Upper lobe of left lung (tissue), 4 donors: ENCODE results near the gene LRRC8B.

Experiments used
- CTCF ChIP-seq, 6 experiments: fragments of 450-650 bp in 4 of 6; fragments of 200-600 bp in 2 of 6; sonication (generic) in 2 of 6; IDR thresholded peaks; one replicate each; pipeline ENCODE4 v1.5.1; 2016 to 2019; ENCODE audit warnings: antibody characterized with exemption in 6 of 6
- POLR2A ChIP-seq, 4 donors: fragments of 450-650 bp; IDR thresholded peaks; one replicate each; pipeline ENCODE4 v1.5.1; 2016 to 2017; ENCODE audit warnings: antibody characterized with exemption in 4 of 4, mild to moderate bottlenecking in 2 of 4

DNA sequence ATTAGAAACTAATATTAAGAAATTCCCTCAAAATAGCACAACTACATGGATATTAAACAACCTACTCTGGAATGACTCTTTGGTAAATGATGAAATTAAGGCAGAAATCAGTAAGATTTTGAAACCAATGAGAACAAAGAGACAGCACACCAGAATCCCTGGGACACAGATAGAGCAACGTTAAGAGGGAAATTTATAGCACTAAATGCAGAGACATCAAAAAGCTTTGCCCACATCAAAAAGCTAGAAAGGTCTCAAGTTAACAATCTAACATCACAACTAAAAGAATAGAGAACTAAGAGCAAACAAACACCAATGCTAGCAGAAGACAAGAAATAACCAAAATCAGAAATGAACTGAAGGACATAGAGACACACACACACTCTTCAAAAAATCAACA lies 48.6 kb upstream of the LRRC8B start:
- TF ChIP-seq POLR2A (IDR thresholded peaks at IDR 0.05): no peak
- no peak for TF ChIP-seq CTCF (IDR thresholded peaks at IDR 0.05)
